Dermis microvascular lymphatic vessel endothelial cell (primary cell): ENCODE data around the gene OR9A4. TPM values are rescaled to one million over a fixed set of nuclear protein-coding genes. Genes with fewer than 3 reads are reported as not detected.

Source experiments
- DNase-seq, 2 donors: peaks; one replicate each; pipeline versions ENCODE4 v3.0.0 to v3.0.0-alpha.2; 2010; ENCODE audit warnings: low read depth in 2 of 2
- total RNA-seq: library from RNA; depleted of rRNA; stranded (reverse); fragments of >200 nt; gene quantifications from 2 replicates; pipeline ENCODE4 v1.2.1, GENCODE V29; 2014

The OR9A4 gene
- total RNA-seq, 1 donor from 2014 or later: not detected

- DNase-seq: no peak
Observed at GRCh38 chr7:141946796-141947195, 30.6 kb downstream of the OR9A4 start, which contains the start of gene CLEC5A. Gene CLEC5A (minus strand): TSS chr7:141946974. CDS start chr7:141946292, 682 bp downstream.

GRCh38 chr7:141949021-141949420, 32.8 kb downstream of the OR9A4 start:
- no peak for DNase-seq

GRCh38 chr7:141949451-141949850, 33.3 kb downstream of the OR9A4 start:
- no peak for DNase-seq

- no peak for DNase-seq
Observed at GRCh38 chr7:141949911-141950310, 33.7 kb downstream of the OR9A4 start.

- DNase-seq: no peak
Observed at GRCh38 chr7:141950806-141951205, 34.6 kb downstream of the OR9A4 start.

GRCh38 chr7:141952461-141952860, 36.3 kb downstream of the OR9A4 start:
- no peak for DNase-seq

GRCh38 chr7:141954334-141954733, 38.1 kb downstream of the OR9A4 start:
- no peak for DNase-seq

GRCh38 chr7:141956084-141956483, 39.9 kb downstream of the OR9A4 start:
- DNase-seq: no peak

- DNase-seq: no peak
Observed at GRCh38 chr7:141960687-141961422, 44.7 kb downstream of the OR9A4 start.

Other genes with a start within 250 kb of the OR9A4 start
- gene DENND11, start 214.2 kb upstream of the OR9A4 start, total RNA-seq: 78.3 and 116 TPM in 2 replicates
- under 0.01 and 0.13 TPM in 2 replicates for gene WEE2, start 208.0 kb upstream of the OR9A4 start, total RNA-seq
- gene SSBP1, start 178.0 kb upstream of the OR9A4 start, total RNA-seq: 84.1 and 132 TPM in 2 replicates
- 0.26 and 0.89 TPM in 2 replicates for gene TAS2R3, start 152.3 kb upstream of the OR9A4 start, total RNA-seq
- gene TAS2R4, start 139.7 kb upstream of the OR9A4 start, total RNA-seq: 0.26 and 0.51 TPM in 2 replicates
- 0.26 and 0.51 TPM in 2 replicates for gene TAS2R5, start 126.2 kb upstream of the OR9A4 start, total RNA-seq
- gene PRSS37, start 74.9 kb upstream of the OR9A4 start, total RNA-seq: not detected in 2 replicates
- not detected in 2 replicates for gene CLEC5A, start 30.6 kb downstream of the OR9A4 start, total RNA-seq
- gene TAS2R38, start 57.4 kb downstream of the OR9A4 start, total RNA-seq: not detected in 2 replicates
- not detected in 2 replicates for gene MGAM, start 79.5 kb downstream of the OR9A4 start, total RNA-seq
- gene MGAM2, start 195.3 kb downstream of the OR9A4 start, total RNA-seq: not detected in 2 replicates